ENCODE results near the gene TMPRSS6. TPM values are rescaled to one million over a fixed set of nuclear protein-coding genes. Genes with fewer than 3 reads are reported as not detected.

Gene TMPRSS6
- polyA plus RNA-seq, 3 donors = not detected

- no peaks in the 10 kb centered on the region for H3K36me3 Mint-ChIP-seq
- no peak overlapping the region for H3K4me3 Mint-ChIP-seq
- H3K79me2 ChIP-seq (ENCODE audit: insufficient read depth, low read length) = no peaks in the 10 kb centered on the region
- H3K9ac ChIP-seq (ENCODE audit: insufficient read depth, low read length, poor library complexity, severe bottlenecking) = no peak overlapping the region
- peaks cover 6 to 20% (median 12%) of the 10 kb centered on the region in 3 donors for H3K27me3 Mint-ChIP-seq (ENCODE audit: low read depth in 3 of 3)
- TF ChIP-seq CTCF (IDR thresholded peaks at IDR 0.05) = no peak
- peaks cover 0 to 3% (median 0%) of the 10 kb centered on the region in 7 donors for H3K9me3 Mint-ChIP-seq
- no peak overlapping the region for H2AFZ ChIP-seq (ENCODE audit: insufficient read depth, low read depth, low read length, poor library complexity, severe bottlenecking)
- intact Hi-C loops (cut with micrococcal nuclease) = no loop called here
- DNase-seq = no peak
- H3K27me3 ChIP-seq (ENCODE audit: control insufficient read depth in 2 of 2, insufficient read depth in 2 of 2, low read length in 2 of 2) = no peaks in the 10 kb centered on the region
- no peak overlapping the region for H3K27ac Mint-ChIP-seq
- WGBS (ENCODE audit: insufficient coverage) = 77% methylated on average over 18 of the region's 18 CpGs
- H3K36me3 ChIP-seq (replicated peaks in 1 of 2; ENCODE audit: control insufficient read depth in 1 of 2, insufficient read depth in 2 of 2, low read length in 2 of 2) = no peaks in the 10 kb centered on the region
- no peak overlapping the region for H3K4me3 ChIP-seq (replicated peaks in 1 of 3; ENCODE audit: low read depth in 2 of 3, low read length in 3 of 3)
- H3K4me1 Mint-ChIP-seq = no peaks in the 10 kb centered on the region
- no peaks in the 10 kb centered on the region for H4K20me1 ChIP-seq (ENCODE audit: insufficient read depth, low read length)
- H3K4me2 ChIP-seq (replicated peaks; ENCODE audit: extremely low read depth, low read length, poor library complexity, severe bottlenecking) = no peak overlapping the region
- H3K9me3 ChIP-seq (replicated peaks in 1 of 2; ENCODE audit: control insufficient read depth in 1 of 2, insufficient read depth in 1 of 2, low read length in 2 of 2) = no peaks in the 10 kb centered on the region
- H3K27ac ChIP-seq (ENCODE audit: low read depth in 1 of 2, low read length in 2 of 2) = no peak overlapping the region
- H3K4me1 ChIP-seq (ENCODE audit: control insufficient read depth in 1 of 2, insufficient read depth in 2 of 2, low read length in 2 of 2) = no peaks in the 10 kb centered on the region
These were observed 6.4 kb downstream of the TMPRSS6 start for GRCh38 chr22:37103151-37103550.

- H3K4me2 ChIP-seq (replicated peaks; ENCODE audit: extremely low read depth, low read length, poor library complexity, severe bottlenecking) = no peak overlapping the region
- no peaks in the 10 kb centered on the region for H3K4me1 ChIP-seq (ENCODE audit: control insufficient read depth in 1 of 2, insufficient read depth in 2 of 2, low read length in 2 of 2)
- no peaks in the 10 kb centered on the region for H3K79me2 ChIP-seq (ENCODE audit: insufficient read depth, low read length)
- no peaks in the 10 kb centered on the region for H4K20me1 ChIP-seq (ENCODE audit: insufficient read depth, low read length)
- H3K27me3 Mint-ChIP-seq (ENCODE audit: low read depth in 3 of 3) = peaks cover 6 to 27% (median 15%) of the 10 kb centered on the region in 3 donors
- H3K36me3 ChIP-seq (replicated peaks in 1 of 2; ENCODE audit: control insufficient read depth in 1 of 2, insufficient read depth in 2 of 2, low read length in 2 of 2) = no peaks in the 10 kb centered on the region
- peaks cover 0 to 2% of the 10 kb centered on the region in 2 donors for H3K27me3 ChIP-seq (ENCODE audit: control insufficient read depth in 2 of 2, insufficient read depth in 2 of 2, low read length in 2 of 2)
- intact Hi-C loops (cut with micrococcal nuclease) = no loop called here
- H3K36me3 Mint-ChIP-seq = no peaks in the 10 kb centered on the region
- no peak overlapping the region for H3K4me3 Mint-ChIP-seq
- H3K9ac ChIP-seq (ENCODE audit: insufficient read depth, low read length, poor library complexity, severe bottlenecking) = no peak overlapping the region
- peaks cover 0 to 3% (median 0%) of the 10 kb centered on the region in 7 donors for H3K9me3 Mint-ChIP-seq
- no peaks in the 10 kb centered on the region for H3K4me1 Mint-ChIP-seq
- DNase-seq = no peak
- no peak for TF ChIP-seq CTCF (IDR thresholded peaks at IDR 0.05)
- H3K27ac Mint-ChIP-seq = no peak overlapping the region
- H3K4me3 ChIP-seq (replicated peaks in 1 of 3; ENCODE audit: low read depth in 2 of 3, low read length in 3 of 3) = no peak overlapping the region
- H3K27ac ChIP-seq (ENCODE audit: low read depth in 1 of 2, low read length in 2 of 2) = no peak overlapping the region
- no peak overlapping the region for H2AFZ ChIP-seq (ENCODE audit: insufficient read depth, low read depth, low read length, poor library complexity, severe bottlenecking)
- WGBS (ENCODE audit: insufficient coverage) = 62% methylated on average over 7 of the region's 10 CpGs
- no peaks in the 10 kb centered on the region for H3K9me3 ChIP-seq (replicated peaks in 1 of 2; ENCODE audit: control insufficient read depth in 1 of 2, insufficient read depth in 1 of 2, low read length in 2 of 2)
These were observed 8.0 kb downstream of the TMPRSS6 start for GRCh38 chr22:37101311-37102066.

Data from CD14-positive monocyte (primary cell).